ENCODE data around the gene COL4A1.

DNA sequence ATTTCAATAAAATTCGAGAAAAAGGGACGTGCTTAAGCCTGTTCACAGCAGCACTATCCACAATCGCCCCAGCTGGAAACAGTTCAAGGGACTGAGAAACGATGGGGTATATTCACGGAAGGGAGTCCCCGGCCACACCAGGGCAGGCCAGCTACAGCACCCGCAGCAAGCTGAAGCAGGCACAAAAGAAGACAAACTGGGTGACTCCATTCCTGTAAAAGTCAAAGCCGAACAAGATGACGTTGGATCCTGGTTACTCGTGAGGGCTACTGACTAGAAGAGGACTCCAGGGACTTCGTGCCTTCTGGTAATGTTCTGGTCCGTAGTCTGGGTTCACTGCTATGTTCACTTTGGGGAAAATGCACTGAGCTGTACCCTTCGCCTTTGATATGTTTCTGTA is 57.6 kb downstream of the COL4A1 start:
- TF ChIP-seq GATA3 (IDR thresholded peaks at IDR 0.05; ENCODE audit: low read depth, low read length) = no peak
- no peak for TF ChIP-seq GATA2 (IDR thresholded peaks at IDR 0.05; ENCODE audit: low read depth, low read length)

All from SH-SY5Y (cell line).